CD4-positive, alpha-beta T cell treated with Interleukin-1 beta for 1 hour (primary cell): ENCODE measurements around the gene STK38L.

Experiments used
- DNase-seq, 2 donors: peaks; one replicate each; pipeline ENCODE4 v3.0.0-alpha.2; 2020 to 2022

Gene STK38L

GRCh38 chr12:27330846-27331245 is 86.8 kb downstream of the STK38L start:
- no peak for DNase-seq

DNA sequence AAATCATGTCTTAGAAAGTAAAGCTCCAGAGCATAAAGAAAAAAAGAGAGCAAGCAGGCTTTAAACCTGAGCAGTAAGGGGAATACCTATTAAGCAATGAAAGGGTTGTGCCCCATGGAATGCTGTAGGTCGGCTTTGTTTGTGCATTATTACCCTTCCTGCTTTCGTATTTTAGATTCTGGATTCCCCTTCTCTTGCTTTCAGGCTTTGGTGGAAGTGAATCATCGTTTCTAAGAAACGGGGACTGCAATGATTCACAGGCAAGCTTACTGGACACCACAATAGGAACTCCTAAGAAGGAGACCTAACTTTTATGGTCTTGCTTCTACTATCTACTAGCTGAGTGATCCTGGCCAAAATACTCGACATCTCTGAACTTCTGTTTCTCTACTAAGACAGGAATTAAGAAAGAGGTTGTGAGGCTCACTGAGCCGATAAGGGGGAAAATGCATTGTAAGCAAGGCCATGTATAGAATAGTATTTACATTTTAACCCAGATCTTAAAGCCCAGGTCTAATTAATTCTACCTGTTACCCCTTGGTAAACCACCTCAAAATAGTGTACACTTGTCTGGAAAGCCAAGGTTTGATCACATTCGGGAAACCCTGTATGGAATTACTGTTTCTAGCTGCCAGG is 87.3 kb downstream of the STK38L start:
- DNase-seq = peak in 1 of 2 donors; percentile 28

DNA sequence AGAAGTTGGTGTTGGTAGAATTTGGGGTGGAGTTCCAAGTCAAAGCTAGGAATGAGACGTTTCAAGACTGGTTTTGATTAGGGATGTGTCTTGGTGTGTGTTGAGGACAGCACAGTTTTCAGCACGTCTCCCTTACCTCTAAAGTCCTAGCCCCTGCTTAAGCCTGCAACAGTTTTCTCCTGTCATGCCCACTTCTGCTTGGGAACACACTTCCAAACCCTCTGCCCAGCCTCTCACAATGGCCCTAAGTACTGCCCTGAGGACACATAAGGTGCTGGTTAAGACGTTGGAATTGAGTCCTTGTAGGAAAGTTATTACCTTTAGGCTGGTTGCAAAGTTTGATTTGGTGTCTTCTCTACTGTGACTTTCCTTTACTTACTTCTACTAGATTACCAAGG is 87.8 kb downstream of the STK38L start:
- no peak for DNase-seq

DNA sequence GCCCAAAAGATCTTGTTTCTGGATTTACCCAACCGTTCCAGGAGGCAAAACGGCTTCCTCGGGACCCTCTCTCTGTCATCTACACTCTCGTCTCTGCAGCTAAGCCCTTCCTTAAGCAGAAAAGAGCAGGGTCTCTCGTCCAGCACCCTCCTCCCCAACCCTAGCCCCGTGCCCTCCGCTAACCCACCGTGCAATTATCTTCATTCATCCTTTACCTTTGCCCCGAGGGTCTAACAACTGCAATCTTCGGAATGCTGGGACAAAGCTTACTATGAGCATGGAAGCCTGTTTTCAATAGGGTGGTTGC is 88.3 kb downstream of the STK38L start:
- DNase-seq = no peak

DNA sequence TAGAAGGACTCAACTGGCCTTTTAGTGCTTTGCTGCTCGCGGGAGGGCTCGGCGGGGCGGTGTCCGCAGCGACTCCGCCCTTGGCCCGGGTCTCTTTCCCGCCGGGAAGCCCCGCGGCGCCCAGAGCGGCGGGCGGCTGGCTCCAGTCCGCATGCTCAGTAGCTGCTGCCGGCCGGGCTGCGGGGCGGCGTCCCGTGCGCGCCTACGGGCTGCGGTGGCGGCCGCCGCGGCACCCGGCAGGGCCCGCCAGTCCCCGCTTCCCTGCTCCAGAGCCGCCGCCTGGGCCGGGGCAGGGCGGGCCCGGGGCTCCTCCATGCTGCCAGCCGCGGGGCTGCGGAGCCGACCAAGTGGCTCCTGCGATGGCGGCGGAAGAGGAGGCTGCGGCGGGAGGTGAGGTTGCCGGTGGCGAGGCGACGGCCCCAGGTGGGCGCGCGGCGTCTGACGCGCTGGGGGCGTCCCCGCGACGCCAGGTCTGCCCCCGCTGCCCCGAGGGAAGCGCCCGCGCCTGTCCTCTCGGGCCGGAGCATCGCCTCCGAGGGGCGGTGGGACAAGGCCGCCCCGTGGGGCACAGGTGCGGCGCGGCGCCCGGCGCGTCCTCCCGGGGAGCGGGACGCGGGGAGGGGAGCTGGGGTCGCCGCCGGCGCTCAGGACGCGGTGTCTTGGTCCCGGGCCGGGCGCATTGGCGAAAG is 88.8 kb downstream of the STK38L start, which contains the start of gene BMAL2:
Gene BMAL2, plus strand, starts transcription at position 123 of the 689 bp plus-strand sequence. Its CDS starts 237 bp downstream, at position 360.
- peak; percentile 12 to 18 for DNase-seq

DNA sequence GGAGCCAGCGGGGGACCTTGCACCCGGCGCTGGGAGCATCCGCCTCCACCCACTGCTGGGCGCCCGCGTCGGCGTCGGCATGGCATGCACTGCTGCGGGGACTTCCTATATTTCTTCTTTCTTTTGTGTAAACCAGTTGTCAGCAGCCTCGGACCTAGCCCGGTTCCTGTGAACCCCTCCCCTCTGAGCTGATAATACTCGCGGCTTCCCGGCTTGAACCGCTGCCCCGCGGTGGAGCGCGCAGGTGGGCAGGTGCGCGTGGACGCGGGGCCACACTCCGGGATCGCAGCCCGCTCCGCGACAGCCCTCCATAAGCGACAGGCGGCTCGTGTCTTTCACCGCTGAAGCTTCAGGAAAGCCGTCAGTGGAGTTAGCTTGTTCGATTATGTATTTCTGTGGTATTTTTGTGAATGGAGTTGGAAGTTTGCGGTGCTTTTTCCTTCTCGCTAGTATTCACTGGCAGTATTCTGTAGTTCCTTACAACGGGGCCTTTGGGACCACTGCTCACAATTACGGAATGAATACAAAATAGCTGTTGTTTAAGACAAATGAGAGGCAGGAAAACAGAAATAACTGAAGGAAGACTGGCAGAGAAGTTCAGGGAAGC is 89.4 kb downstream of the STK38L start:
- DNase-seq = peak; percentile 27 to 49

DNA sequence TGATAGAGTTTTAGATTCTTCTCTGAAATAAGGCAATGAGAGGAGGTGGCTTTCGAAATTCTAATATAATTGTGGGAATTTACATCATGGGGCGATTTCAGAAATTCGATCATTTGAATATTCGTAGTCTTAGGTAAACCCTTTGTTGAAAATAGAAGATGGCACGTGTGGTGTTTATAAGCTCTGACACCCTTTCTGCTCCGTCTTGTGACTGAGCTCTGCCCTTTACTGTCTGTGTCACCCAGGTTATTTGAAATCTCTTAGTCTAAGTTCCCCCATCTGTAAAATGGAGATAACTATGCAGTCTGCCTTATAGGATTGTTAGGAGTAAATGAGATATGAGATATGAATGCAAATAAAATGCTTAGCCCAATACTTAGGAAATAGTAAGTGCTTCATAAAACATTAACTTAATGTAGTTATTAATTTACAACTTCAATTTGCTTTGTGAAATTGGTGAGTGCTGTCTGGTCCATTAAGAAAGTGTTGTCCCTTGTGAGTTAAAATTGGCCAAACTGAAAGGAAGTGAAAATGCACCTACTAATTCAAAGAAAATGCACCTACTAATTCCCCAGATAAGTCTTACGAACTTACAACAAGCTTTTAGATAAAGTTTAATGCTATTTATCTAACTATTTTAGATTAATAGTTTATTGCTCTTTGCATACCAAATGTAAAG is 90.1 kb downstream of the STK38L start:
- DNase-seq = no peak

- DNase-seq = no peak
Observed at GRCh38 chr12:27334721-27335082, 90.6 kb downstream of the STK38L start.

GRCh38 chr12:27335364-27336281 is 91.5 kb downstream of the STK38L start:
- no peak for DNase-seq

- no peak for DNase-seq
Observed at GRCh38 chr12:27336282-27336653, 92.2 kb downstream of the STK38L start.

- no peak for DNase-seq
Observed at GRCh38 chr12:27337376-27337775, 93.3 kb downstream of the STK38L start.

DNA sequence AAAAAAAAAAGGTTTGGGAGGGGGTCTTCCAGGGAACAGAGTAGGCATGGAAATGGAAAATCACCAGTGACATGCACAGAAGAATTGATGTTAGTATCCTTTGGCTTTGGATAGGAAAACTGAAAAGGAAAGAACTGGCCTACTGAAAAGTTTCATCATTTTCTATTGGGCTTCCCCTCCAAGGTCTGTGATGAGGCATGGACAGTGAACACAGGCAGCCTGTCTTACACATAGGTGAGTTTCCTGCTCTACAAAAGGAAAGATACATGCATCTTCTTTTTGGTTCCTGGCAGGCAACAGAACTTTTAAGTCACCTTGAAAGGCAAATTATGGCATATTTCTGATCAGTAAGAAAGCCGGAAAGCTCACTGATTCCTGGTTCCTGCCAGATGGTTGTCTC is 94.4 kb downstream of the STK38L start:
- DNase-seq = no peak

DNA sequence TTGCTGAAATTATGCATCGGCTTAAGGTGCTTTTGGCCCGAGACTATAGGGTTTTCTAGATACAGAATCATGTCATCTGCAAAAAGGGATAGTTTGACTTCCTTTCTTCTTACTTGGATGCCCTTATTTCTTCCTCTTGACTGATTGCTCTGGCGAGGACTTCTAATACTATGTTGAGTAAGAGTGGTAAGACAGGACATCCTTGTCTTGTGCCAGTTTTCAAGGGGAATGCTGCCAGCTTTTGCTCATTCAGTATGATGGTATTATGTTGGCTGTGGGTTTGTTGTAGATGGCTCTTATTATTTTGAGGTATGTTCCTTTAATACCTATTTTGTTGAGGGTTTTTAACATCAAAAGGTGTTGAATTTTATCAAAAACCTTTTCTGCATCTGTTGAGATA is 96.9 kb downstream of the STK38L start:
- DNase-seq = no peak

DNA sequence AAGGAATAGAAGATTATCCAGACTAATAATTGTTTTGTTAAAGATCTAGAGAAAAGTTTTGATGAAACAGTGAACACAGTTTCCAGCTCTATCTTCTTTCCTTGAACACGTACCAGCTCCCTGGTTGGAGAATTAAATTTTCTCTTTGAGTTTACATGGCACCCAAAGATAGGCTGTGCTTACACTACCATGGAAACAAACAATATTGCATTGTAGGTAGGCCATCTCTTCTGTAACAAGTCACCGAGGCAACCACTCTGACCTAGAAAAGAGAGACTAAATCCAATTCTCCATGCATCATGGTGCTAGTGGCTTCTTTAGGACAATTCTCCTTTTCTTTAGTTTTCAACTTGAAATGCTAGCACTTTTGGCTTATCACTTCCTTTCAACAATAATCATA is 98.5 kb downstream of the STK38L start:
- no peak for DNase-seq

- no peak for DNase-seq
Observed at GRCh38 chr12:27343255-27344000, 99.3 kb downstream of the STK38L start.

- DNase-seq = no peak
Observed at GRCh38 chr12:27344246-27344645, 100.2 kb downstream of the STK38L start.

- no peak for DNase-seq
Observed at GRCh38 chr12:27344760-27345159, 100.7 kb downstream of the STK38L start.

- no peak for DNase-seq
Observed at GRCh38 chr12:27345376-27345775, 101.3 kb downstream of the STK38L start.

DNA sequence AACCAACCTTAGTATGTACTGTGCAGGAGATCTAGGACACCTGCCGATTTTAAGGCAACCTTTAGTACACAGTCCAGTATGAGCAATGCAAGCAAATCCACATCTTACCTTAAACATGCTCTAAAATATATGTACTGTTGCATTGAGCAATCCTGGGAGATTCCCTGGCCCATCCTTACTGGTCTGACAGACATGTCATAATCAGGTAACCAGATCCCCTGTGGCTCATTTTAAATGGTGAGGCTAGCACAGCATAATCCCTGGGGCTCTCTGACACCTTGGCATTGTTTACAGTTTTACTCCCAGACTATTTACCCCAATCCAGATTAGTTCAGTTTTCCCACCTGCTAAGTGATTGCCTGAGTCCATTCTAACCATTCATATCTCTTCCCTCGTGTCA is 103.7 kb downstream of the STK38L start:
- DNase-seq = no peak

GRCh38 chr12:27351476-27351875 is 107.4 kb downstream of the STK38L start:
- DNase-seq = no peak

DNA sequence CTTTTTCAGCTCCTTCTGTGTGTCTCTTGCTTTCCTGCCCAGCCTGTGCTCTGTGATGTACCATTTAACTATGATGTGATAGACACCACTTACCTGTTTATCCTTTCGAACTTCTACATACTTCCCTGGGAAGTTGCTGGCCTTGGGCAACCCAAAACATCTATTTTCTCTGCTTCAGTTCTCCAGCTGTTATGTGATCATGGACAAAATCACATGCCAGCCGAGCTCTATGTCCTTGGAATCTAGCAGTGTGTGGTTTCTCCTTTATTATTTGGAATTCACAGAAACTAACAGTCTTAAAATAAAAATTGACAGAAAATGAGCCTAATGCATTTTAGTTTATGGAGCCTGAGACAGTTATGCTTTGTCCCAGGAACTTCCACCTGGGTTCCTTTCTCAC is 111.4 kb downstream of the STK38L start:
- no peak for DNase-seq

GRCh38 chr12:27355979-27356378 is 111.9 kb downstream of the STK38L start:
- DNase-seq = no peak
